Measurements from ENCODE around the gene RPH3AL. TPM values are rescaled to one million over a fixed set of nuclear protein-coding genes. Genes with fewer than 3 reads are reported as not detected.

Gene RPH3AL
- total RNA-seq, 3 donors from 2014 or later (not counting 1 experiment from before 2014, with no cell fraction given) = 7.2 to 9.9 (median 7.9) TPM

DNA sequence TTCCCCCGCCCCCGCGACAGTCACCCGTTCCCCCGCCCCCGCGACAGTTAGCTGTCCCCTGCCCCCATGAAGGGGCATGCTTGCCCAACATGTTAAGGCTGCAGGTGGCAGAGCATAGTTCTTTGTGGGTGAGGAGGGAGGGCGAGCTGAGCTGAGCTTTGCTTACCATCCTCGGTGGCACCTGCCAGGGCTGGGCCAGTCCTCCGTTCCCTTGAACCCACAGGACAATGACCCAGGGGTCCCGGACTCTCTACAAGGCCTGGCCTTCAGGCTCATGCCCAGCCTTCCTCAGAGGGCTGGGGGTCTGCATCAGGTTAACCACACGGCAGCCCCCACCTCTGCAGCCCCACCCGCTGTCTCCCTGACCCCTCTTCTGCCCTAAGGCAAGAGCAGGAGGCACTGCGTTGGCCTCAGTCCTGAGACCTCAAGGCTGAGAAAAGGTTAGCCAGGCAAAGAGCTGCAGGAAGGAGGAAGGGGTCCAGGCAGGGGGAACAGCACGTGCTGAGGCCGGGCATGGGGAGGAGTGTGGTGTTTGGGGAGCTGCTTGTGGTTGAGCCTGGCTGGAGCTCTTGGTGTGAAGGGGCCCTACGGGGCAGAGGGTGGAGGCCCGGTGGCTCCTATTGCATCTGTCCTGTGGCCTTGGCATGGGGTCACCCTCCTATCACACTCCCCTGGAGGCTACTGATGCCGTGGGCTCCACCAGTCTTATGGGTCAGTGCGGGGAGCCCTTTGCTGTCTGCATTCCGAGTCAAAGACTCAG is 159.8 kb downstream of the RPH3AL start:
- TF ChIP-seq, protein P1, sequence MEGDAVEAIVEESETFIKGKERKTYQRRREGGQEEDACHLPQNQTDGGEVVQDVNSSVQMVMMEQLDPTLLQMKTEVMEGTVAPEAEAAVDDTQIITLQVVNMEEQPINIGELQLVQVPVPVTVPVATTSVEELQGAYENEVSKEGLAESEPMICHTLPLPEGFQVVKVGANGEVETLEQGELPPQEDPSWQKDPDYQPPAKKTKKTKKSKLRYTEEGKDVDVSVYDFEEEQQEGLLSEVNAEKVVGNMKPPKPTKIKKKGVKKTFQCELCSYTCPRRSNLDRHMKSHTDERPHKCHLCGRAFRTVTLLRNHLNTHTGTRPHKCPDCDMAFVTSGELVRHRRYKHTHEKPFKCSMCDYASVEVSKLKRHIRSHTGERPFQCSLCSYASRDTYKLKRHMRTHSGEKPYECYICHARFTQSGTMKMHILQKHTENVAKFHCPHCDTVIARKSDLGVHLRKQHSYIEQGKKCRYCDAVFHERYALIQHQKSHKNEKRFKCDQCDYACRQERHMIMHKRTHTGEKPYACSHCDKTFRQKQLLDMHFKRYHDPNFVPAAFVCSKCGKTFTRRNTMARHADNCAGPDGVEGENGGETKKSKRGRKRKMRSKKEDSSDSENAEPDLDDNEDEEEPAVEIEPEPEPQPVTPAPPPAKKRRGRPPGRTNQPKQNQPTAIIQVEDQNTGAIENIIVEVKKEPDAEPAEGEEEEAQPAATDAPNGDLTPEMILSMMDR (IDR thresholded peaks at IDR 0.05) = no peak
- Histone ChIP-seq H3K27me3 (ENCODE audit: control insufficient read depth, insufficient read depth, low read length) (peaks cover 5% of the 10 kb centered on the region), H3K4me3 (ENCODE audit: low read length) (no peak overlapping the region), H3K9me3 (ENCODE audit: control insufficient read depth, insufficient read depth, low read length) (no peaks in the 10 kb centered on the region), H3K27ac (ENCODE audit: low read length) (no peak overlapping the region), H3K4me1 (ENCODE audit: control insufficient read depth, insufficient read depth, low read length) (no peaks in the 10 kb centered on the region), H3K36me3 (ENCODE audit: control insufficient read depth, insufficient read depth, low read length) (no peaks in the 10 kb centered on the region)
- intact Hi-C loops (cut with micrococcal nuclease) = no loop called here
- WGBS (ENCODE audit: insufficient coverage) = 76% methylated on average over 21 of the region's 21 CpGs
- Mint-ChIP-seq H3K4me1 (no peaks in the 10 kb centered on the region), H3K36me3 (no peaks in the 10 kb centered on the region), H3K27me3 (ENCODE audit: low read depth in 2 of 2) (no peaks in the 10 kb centered on the region), H3K27ac (no peak overlapping the region), H3K9me3 (peaks cover 0 to 4% of the 10 kb centered on the region in 2 donors), H3K4me3 (no peak overlapping the region)
- ATAC-seq (no peak), DNase-seq (no peak)

DNA sequence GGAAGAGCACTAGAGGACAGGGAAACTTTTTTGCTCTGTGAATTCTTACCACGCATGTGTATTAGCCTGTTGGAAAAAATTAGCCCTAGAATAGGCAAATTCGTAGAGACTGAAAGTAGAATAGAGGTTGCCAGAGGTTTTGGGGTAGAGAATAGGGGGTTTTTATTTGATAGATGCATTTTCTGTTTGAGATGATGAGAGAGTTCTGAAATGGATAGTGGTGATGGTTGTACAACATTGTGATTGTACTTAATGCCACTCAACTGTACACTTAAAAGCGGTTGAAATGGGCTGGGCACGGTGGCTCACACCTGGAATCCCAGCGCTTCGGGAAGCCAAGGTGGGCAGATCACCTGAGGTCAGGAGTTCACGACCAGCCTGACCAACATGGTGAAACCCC is 163.2 kb downstream of the RPH3AL start:
- TF ChIP-seq, protein P1 (IDR thresholded peaks at IDR 0.05) = no peak

DNA sequence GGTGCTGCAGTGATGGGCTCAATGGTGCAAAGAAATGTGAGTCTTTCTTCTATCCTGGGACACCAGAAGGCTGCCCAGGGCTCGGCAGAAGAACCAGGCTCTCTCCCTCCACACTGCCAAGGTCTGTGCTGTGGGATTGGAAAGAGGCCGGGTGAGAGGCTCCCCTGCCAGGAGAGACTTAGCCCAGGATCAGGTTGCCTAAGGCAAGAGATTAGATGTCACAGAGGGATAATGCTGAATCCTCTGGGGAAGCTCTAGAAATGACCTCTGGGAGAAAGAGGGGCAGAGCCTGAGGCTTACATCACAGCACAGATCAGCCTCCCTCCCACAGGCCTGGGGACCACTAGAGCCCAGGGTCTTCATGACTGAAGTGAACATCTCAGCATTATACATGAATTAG is 165.5 kb downstream of the RPH3AL start:
- TF ChIP-seq, protein P1 (IDR thresholded peaks at IDR 0.05) = no peak
- DNase-seq (no peak), ATAC-seq (no peak)
- H3K27ac Mint-ChIP-seq = no peak overlapping the region
- H3K27me3 Mint-ChIP-seq (ENCODE audit: low read depth in 2 of 2) = peaks cover 34 to 44% of the 10 kb centered on the region in 2 donors
- Histone ChIP-seq H3K4me3 (ENCODE audit: low read length) (no peak overlapping the region), H3K4me1 (ENCODE audit: control insufficient read depth, insufficient read depth, low read length) (no peaks in the 10 kb centered on the region), H3K27me3 (ENCODE audit: control insufficient read depth, insufficient read depth, low read length) (peaks cover 5% of the 10 kb centered on the region), H3K36me3 (ENCODE audit: control insufficient read depth, insufficient read depth, low read length) (no peaks in the 10 kb centered on the region), H3K27ac (ENCODE audit: low read length) (no peak overlapping the region), H3K9me3 (ENCODE audit: control insufficient read depth, insufficient read depth, low read length) (no peaks in the 10 kb centered on the region)
- no peaks in the 10 kb centered on the region for H3K36me3 Mint-ChIP-seq
- no peak overlapping the region for H3K4me3 Mint-ChIP-seq
- H3K9me3 Mint-ChIP-seq = peaks cover 0 to 4% of the 10 kb centered on the region in 2 donors
- WGBS (ENCODE audit: insufficient coverage) = 100% methylated on average over 2 of the region's 2 CpGs
- intact Hi-C loops (cut with micrococcal nuclease) = no loop called here
- H3K4me1 Mint-ChIP-seq = no peaks in the 10 kb centered on the region

More for the DNA sequence above, 163.2 kb downstream of the RPH3AL start:
- Mint-ChIP-seq H3K27me3 (ENCODE audit: low read depth in 2 of 2) (peaks cover 12 to 21% of the 10 kb centered on the region in 2 donors), H3K36me3 (no peaks in the 10 kb centered on the region), H3K4me3 (no peak overlapping the region), H3K4me1 (no peaks in the 10 kb centered on the region), H3K9me3 (peaks cover 0 to 4% of the 10 kb centered on the region in 2 donors), H3K27ac (no peak overlapping the region)
- Histone ChIP-seq H3K27me3 (ENCODE audit: control insufficient read depth, insufficient read depth, low read length) (no peaks in the 10 kb centered on the region), H3K36me3 (ENCODE audit: control insufficient read depth, insufficient read depth, low read length) (no peaks in the 10 kb centered on the region), H3K4me1 (ENCODE audit: control insufficient read depth, insufficient read depth, low read length) (no peaks in the 10 kb centered on the region), H3K4me3 (ENCODE audit: low read length) (no peak overlapping the region), H3K27ac (ENCODE audit: low read length) (no peak overlapping the region), H3K9me3 (ENCODE audit: control insufficient read depth, insufficient read depth, low read length) (no peaks in the 10 kb centered on the region)
- ATAC-seq (no peak), DNase-seq (no peak)
- intact Hi-C loops (cut with micrococcal nuclease) = no loop called here
- 77% methylated on average over 7 of the region's 7 CpGs for WGBS (ENCODE audit: insufficient coverage)

Data from natural killer cell (primary cell).